Right lobe of liver (tissue), 6 donors: Measurements from ENCODE around the gene LACTBL1. TPM values are rescaled to one million over a fixed set of nuclear protein-coding genes. Genes with fewer than 3 reads are reported as not detected.

ENCODE experiments used
- ATAC-seq, 4 donors: fragments of 200-7000 bp; cut with Tn5 transposase; one replicate each; pipeline ENCODE4 v1.9.1; 2020; ENCODE audit warnings: mild to moderate bottlenecking in 4 of 4, moderate library complexity in 4 of 4
- DNase-seq, 3 donors: peaks; one replicate each; pipeline ENCODE4 v3.0.0-alpha.2; 2020
- H3K27ac ChIP-seq, 3 donors: fragments of 200-600 bp; one replicate each; pipeline ENCODE4 v1.8.0; 2022
- H3K27me3 ChIP-seq, 2 donors: fragments of 200-600 bp; one replicate each; pipeline ENCODE4 v1.8.0; 2022
- H3K36me3 ChIP-seq, 4 donors: fragments of 200-600 bp; sonication (generic) in 1 of 4; one replicate each; pipeline versions ENCODE4 v1.5.1 to v1.8.0; 2017 to 2022; ENCODE audit warnings: control low read depth in 1 of 4
- H3K4me1 ChIP-seq, 4 donors: fragments of 200-600 bp; sonication (generic) in 1 of 4; one replicate each; pipeline versions ENCODE4 v1.5.1 to v1.8.0; 2017 to 2022; ENCODE audit warnings: control low read depth in 1 of 4
- H3K4me3 ChIP-seq, 3 donors: fragments of 200-600 bp; one replicate each; pipeline ENCODE4 v1.8.0; 2022
- H3K9me3 ChIP-seq, 4 donors: fragments of 200-600 bp; sonication (generic) in 1 of 4; one replicate each; pipeline versions ENCODE4 v1.5.1 to v1.8.0; 2017 to 2022; ENCODE audit warnings: control low read depth in 1 of 4
- CTCF ChIP-seq, 4 donors: fragments of 200-600 bp in 3 of 4; fragments of 450-650 bp in 1 of 4; IDR thresholded peaks; one replicate each; pipeline versions ENCODE4 v1.5.1 to v1.8.0; 2016 to 2022; ENCODE audit warnings: antibody characterized with exemption in 4 of 4, mild to moderate bottlenecking in 2 of 4
- POLR2A ChIP-seq: fragments of 450-650 bp; IDR thresholded peaks from one replicate; pipeline ENCODE4 v1.6.1; 2017; ENCODE audit warnings: antibody characterized with exemption, mild to moderate bottlenecking
- WGBS: methylation state at CpG from one replicate; pipeline ENCODE4 v1.1.6; 2018; ENCODE audit warnings: low coverage, low lambda C conversion rate; ENCODE audit not compliant: insufficient coverage; ENCODE audit errors: missing lambda C conversion rate; 5-methylcytosine and 5-hydroxymethylcytosine counted together
- intact Hi-C, 2 donors: fragments of 100-400 bp; cut with DNase I; formaldehyde crosslinking; loops; one replicate each; pipeline versions ENCODE4 v1.11.2 to v1.14.1; 2022
- total RNA-seq, 6 experiments: library from RNA; depleted of rRNA in 2 of 6; stranded (reverse); fragments of >200 nt in 2 of 6; fragmentation: NEBNext Ultra II Directional in 3 of 6; extraction: Animal tissue kit (Norgen Biotek cat#: 25700) in 3 of 6; gene quantifications; one replicate each; pipeline versions ENCODE4 v1.1.0 to v1.2.4, GENCODE V29; 2016 to 2023
- donor health status: DM: no; HTN: yes; CAD: no.
- donor health status: DM: no; HTN: no; CAD: no.
- donor health status: DM: no; HTN: no; CAD: no.
- donor health status: DM: no; HTN: yes; CAD: no.
- donor health status: DM: no; HTN: yes; CAD: no.

Gene LACTBL1
- total RNA-seq, 6 experiments from 2014 or later: not detected

- intact Hi-C loops: no loop called here
- no peak overlapping the region for H3K4me3 ChIP-seq
- DNase-seq (no peak), ATAC-seq (no peak)
- H3K27ac ChIP-seq: no peak overlapping the region
- TF ChIP-seq POLR2A (no peak), CTCF (IDR thresholded peaks at IDR 0.05) (no peak)
- 20% methylated on average over 1 of the region's 6 CpGs for WGBS
- no peaks in the 10 kb centered on the region for H3K27me3 ChIP-seq
- no peaks in the 10 kb centered on the region for H3K36me3 ChIP-seq
- H3K4me1 ChIP-seq: no peaks in the 10 kb centered on the region
- H3K9me3 ChIP-seq: no peaks in the 10 kb centered on the region
Measured at GRCh38 chr1:22920026-22920733, 52.5 kb downstream of the LACTBL1 start.

- WGBS: 55% methylated on average over 6 of the region's 8 CpGs
- intact Hi-C loops: loop anchor here in 1 of 2 donors (10.0 kb wide), 1 partner anchor 325 kb away; no protein-coding TSS in a partner anchor
Measured at GRCh38 chr1:22919341-22920025, 53.2 kb downstream of the LACTBL1 start.

GRCh38 chr1:22918644-22919043 is 54.0 kb downstream of the LACTBL1 start:
- intact Hi-C loops: loop anchor here in 1 of 2 donors (10.0 kb wide), 1 partner anchor 324 kb away; no protein-coding TSS in a partner anchor
- no peak for ATAC-seq
- no peak overlapping the region for H3K27ac ChIP-seq
- WGBS: 83% methylated on average over 1 of the region's 4 CpGs
- no peaks in the 10 kb centered on the region for H3K4me1 ChIP-seq
- H3K4me3 ChIP-seq: no peak overlapping the region
- no peaks in the 10 kb centered on the region for H3K36me3 ChIP-seq
- DNase-seq: no peak
- H3K27me3 ChIP-seq: no peaks in the 10 kb centered on the region
- no peaks in the 10 kb centered on the region for H3K9me3 ChIP-seq
- TF ChIP-seq POLR2A: no peak
- no peak for TF ChIP-seq CTCF (IDR thresholded peaks at IDR 0.05)

More at GRCh38 chr1:22919341-22920025, 53.2 kb downstream of the LACTBL1 start:
- TF ChIP-seq POLR2A: no peak
- TF ChIP-seq CTCF (IDR thresholded peaks at IDR 0.05): no peak
- Histone ChIP-seq H3K36me3 (no peaks in the 10 kb centered on the region), H3K27ac (no peak overlapping the region), H3K4me3 (no peak overlapping the region), H3K27me3 (no peaks in the 10 kb centered on the region), H3K4me1 (no peaks in the 10 kb centered on the region), H3K9me3 (no peaks in the 10 kb centered on the region)
- ATAC-seq (no peak), DNase-seq (peak in 1 of 3 donors; percentile 47)

- no peak for TF ChIP-seq CTCF (IDR thresholded peaks at IDR 0.05)
- no peak for TF ChIP-seq POLR2A
- Histone ChIP-seq H3K27me3 (no peaks in the 10 kb centered on the region), H3K4me3 (no peak overlapping the region), H3K27ac (no peak overlapping the region), H3K9me3 (no peaks in the 10 kb centered on the region), H3K4me1 (no peaks in the 10 kb centered on the region), H3K36me3 (no peaks in the 10 kb centered on the region)
- no peak for ATAC-seq
- peak in 1 of 3 donors; percentile 27 for DNase-seq
- intact Hi-C loops: loop anchor here in 1 of 2 donors (10.0 kb wide), 1 partner anchor 323 kb away; no protein-coding TSS in a partner anchor
- no CpG with 5 or more reads among the region's 5 CpGs for WGBS
Measured at GRCh38 chr1:22917989-22918388, 54.7 kb downstream of the LACTBL1 start.
